DND-41 (cell line): Measurements from ENCODE around the gene COMMD8.

Experiments
- ATAC-seq: fragments of 200-7000 bp; cut with Tn5 transposase; 3 replicates; pipeline ENCODE4 v1.9.1; 2021; ENCODE audit warnings: low read depth; ENCODE audit not compliant: insufficient read depth
- DNase-seq: peaks from one replicate; pipeline ENCODE4 v3.0.0-alpha.2; 2020
- H2AFZ ChIP-seq: 2 replicates; pipeline ENCODE4 v1.6.0; 2012; ENCODE audit warnings: low read depth, low read length
- H3K27ac ChIP-seq: 2 replicates; pipeline ENCODE4 v1.5.1; 2012; ENCODE audit warnings: low read length, inconsistent platforms
- H3K27me3 ChIP-seq: fragments of 200-600 bp; sonication (generic); 2 replicates; pipeline ENCODE4 v1.6.0; 2012; ENCODE audit warnings: low read length, mild to moderate bottlenecking, inconsistent platforms; ENCODE audit not compliant: insufficient read depth, poor library complexity
- H3K36me3 ChIP-seq: 2 replicates; pipeline ENCODE4 v1.5.1; 2012; ENCODE audit warnings: low read length, inconsistent platforms; ENCODE audit not compliant: insufficient read depth
- H3K4me1 ChIP-seq: 2 replicates; pipeline ENCODE4 v1.5.1; 2012; ENCODE audit warnings: mild to moderate bottlenecking, low read length; ENCODE audit not compliant: insufficient read depth
- H3K4me2 ChIP-seq: 2 replicates; pipeline ENCODE4 v1.6.0; 2012; ENCODE audit warnings: mild to moderate bottlenecking, moderate library complexity, low read length, inconsistent platforms; ENCODE audit not compliant: insufficient read depth
- H3K4me3 ChIP-seq, 2 experiments: fragments of 200-600 bp in 1 of 2; shearing (Covaris generic) in 1 of 2; 2 replicates each; pipeline ENCODE4 v1.5.1; 2012 to 2016; ENCODE audit warnings: inconsistent platforms in 2 of 2, low read length in 2 of 2, mild to moderate bottlenecking in 2 of 2, low read depth in 1 of 2, moderate library complexity in 1 of 2
- H3K79me2 ChIP-seq: 2 replicates; pipeline ENCODE4 v1.6.0; 2012; ENCODE audit warnings: low read length, inconsistent platforms; ENCODE audit not compliant: insufficient read depth
- H3K9ac ChIP-seq: 2 replicates; pipeline ENCODE4 v1.6.0; 2012; ENCODE audit warnings: low read depth, mild to moderate bottlenecking, inconsistent platforms, low read length, moderate library complexity
- H3K9me3 ChIP-seq: 2 replicates; pipeline ENCODE4 v1.5.1; 2012; ENCODE audit warnings: low read length, moderate library complexity, mild to moderate bottlenecking, inconsistent platforms; ENCODE audit not compliant: insufficient read depth, severe bottlenecking
- H4K20me1 ChIP-seq: 2 replicates; pipeline ENCODE4 v1.6.0; 2012; ENCODE audit warnings: low read length; ENCODE audit not compliant: insufficient read depth
- CTCF ChIP-seq: IDR thresholded peaks from 2 replicates; pipeline ENCODE4 v1.5.1; 2012; ENCODE audit warnings: borderline replicate concordance, low read length, moderate library complexity, mild to moderate bottlenecking; ENCODE audit not compliant: poor library complexity, severe bottlenecking; ENCODE audit errors: extremely low read depth
- EZH2 ChIP-seq: IDR thresholded peaks from 3 replicates; pipeline ENCODE4 v1.6.1; 2012; ENCODE audit warnings: borderline replicate concordance, low read depth, mild to moderate bottlenecking, moderate library complexity, low read length, inconsistent platforms; ENCODE audit not compliant: severe bottlenecking

Gene COMMD8

GRCh38 chr4:47462799-47463234, 685 bp downstream of the COMMD8 start:
- Histone ChIP-seq H3K4me1 (peaks cover 37% of the 10 kb centered on the region), H3K4me2 (peak overlapping the region; percentile 65), H3K9ac (peak overlapping the region; percentile 61), H3K27me3 (no peaks in the 10 kb centered on the region), H3K36me3 (peaks cover 14% of the 10 kb centered on the region; the same call in 1 of the 2 replicates), H3K27ac (peak overlapping the region; percentile 70), H3K9me3 (no peaks in the 10 kb centered on the region), H3K4me3 (peak overlapping the region; percentile 66 to 76), H2AFZ (peak overlapping the region; percentile 72), H4K20me1 (no peaks in the 10 kb centered on the region), H3K79me2 (peaks cover 28% of the 10 kb centered on the region)
- TF ChIP-seq CTCF: no peak
- no peak for TF ChIP-seq EZH2
- DNase-seq (no peak), ATAC-seq (0 out of 3 replicates have a peak, but pooled peaks have one; percentile 0)

DNA sequence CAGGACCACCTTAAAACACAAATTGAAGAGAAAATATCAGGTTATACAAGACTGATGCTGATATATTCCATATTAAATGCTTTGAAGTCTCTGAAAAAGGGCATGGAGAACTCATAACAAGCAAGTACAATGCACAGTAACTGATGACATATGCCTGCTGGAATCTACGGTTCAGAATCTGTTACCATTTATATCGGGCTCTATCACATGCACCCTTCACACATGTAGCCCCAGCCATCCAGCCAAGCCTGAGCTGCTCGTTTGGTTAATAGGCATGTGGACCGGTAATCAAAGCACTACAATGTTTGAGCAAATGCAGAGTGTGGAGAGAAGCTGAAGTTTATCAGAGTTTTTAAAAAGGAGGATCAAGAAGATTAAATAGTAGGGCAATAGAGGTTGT, 11.8 kb downstream of the COMMD8 start:
- no peaks in the 10 kb centered on the region for H3K79me2 ChIP-seq
- H3K27ac ChIP-seq: no peak overlapping the region
- no peak overlapping the region for H3K4me2 ChIP-seq
- DNase-seq (no peak), ATAC-seq (no peak)
- no peak overlapping the region for H3K9ac ChIP-seq
- H3K9me3 ChIP-seq: no peaks in the 10 kb centered on the region
- H2AFZ ChIP-seq: no peak overlapping the region
- peaks cover 52% of the 10 kb centered on the region for H3K36me3 ChIP-seq
- no peaks in the 10 kb centered on the region for H3K27me3 ChIP-seq
- TF ChIP-seq CTCF: no peak
- TF ChIP-seq EZH2: no peak
- H3K4me3 ChIP-seq: no peak overlapping the region
- no peaks in the 10 kb centered on the region for H3K4me1 ChIP-seq
- no peaks in the 10 kb centered on the region for H4K20me1 ChIP-seq

GRCh38 chr4:47444031-47444430, 19.5 kb downstream of the COMMD8 start:
- DNase-seq: no peak
- Histone ChIP-seq H3K27ac (no peak overlapping the region), H3K4me2 (no peak overlapping the region), H3K4me1 (peaks cover 13% of the 10 kb centered on the region), H3K79me2 (no peaks in the 10 kb centered on the region), H2AFZ (no peak overlapping the region), H3K4me3 (no peak overlapping the region), H4K20me1 (no peaks in the 10 kb centered on the region), H3K9ac (no peak overlapping the region), H3K36me3 (no peaks in the 10 kb centered on the region), H3K9me3 (no peaks in the 10 kb centered on the region), H3K27me3 (no peaks in the 10 kb centered on the region)
- no peak for ATAC-seq
- no peak for TF ChIP-seq CTCF
- TF ChIP-seq EZH2: no peak

GRCh38 chr4:47442980-47443379, 20.5 kb downstream of the COMMD8 start:
- ATAC-seq (no peak), DNase-seq (no peak)

More at GRCh38 chr4:47442980-47443379, 20.5 kb downstream of the COMMD8 start:
- peaks cover 13% of the 10 kb centered on the region for H3K4me1 ChIP-seq
- no peaks in the 10 kb centered on the region for H3K9me3 ChIP-seq
- no peak overlapping the region for H3K27ac ChIP-seq
- no peaks in the 10 kb centered on the region for H3K36me3 ChIP-seq
- TF ChIP-seq EZH2: no peak
- no peak for TF ChIP-seq CTCF
- no peak overlapping the region for H3K4me2 ChIP-seq
- no peaks in the 10 kb centered on the region for H3K79me2 ChIP-seq
- H3K4me3 ChIP-seq: no peak overlapping the region
- no peak overlapping the region for H3K9ac ChIP-seq
- H4K20me1 ChIP-seq: no peaks in the 10 kb centered on the region
- H2AFZ ChIP-seq: no peak overlapping the region
- no peaks in the 10 kb centered on the region for H3K27me3 ChIP-seq
